Measurements from ENCODE around the gene LRRC15.
A peak's percentile ranks its signal among the peaks of the same experiment; 100 is the strongest.

The LRRC15 gene

DNA sequence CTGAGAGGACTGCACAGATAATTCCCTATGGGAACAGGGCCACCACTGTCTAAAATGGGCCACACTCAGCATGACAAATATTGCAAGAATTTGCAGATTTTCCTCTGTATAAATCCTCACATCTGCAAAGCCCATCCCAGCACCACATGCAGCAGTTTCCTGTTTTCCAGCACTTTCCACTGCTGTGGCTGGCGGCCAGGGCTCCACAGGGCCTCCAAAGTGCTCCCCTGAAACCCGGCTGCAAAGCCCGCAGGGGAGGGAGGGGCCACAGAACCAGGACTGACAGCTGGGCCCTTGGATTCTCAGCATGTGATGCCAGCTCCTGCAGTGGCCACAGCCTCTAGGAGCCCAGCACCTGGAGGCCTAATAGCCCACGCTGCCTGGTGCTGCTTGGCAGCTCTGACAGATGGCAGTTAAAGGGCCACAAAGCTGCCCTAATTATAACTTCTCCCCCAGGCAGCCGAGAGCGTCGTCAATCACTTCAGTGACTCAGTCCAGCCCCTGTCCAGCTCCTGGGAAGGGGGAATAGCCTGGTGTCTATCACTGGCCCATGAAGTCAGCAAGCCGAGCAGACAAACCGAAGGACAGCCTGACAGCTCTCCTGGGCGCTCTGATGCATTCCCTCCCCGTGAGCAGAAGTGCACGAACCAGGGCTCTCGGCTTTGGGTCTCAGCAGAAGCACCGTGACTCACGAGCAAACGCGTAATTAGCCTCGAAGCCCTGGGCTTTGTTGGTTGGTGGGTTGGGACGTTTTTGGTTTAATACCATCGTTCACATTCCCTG, 4.7 kb downstream of the LRRC15 start:
- DNase-seq: peak in 9 of 58 donors; percentile 2 to 60 (median 18)

- no peak for DNase-seq
These were observed 5.3 kb downstream of the LRRC15 start for GRCh38 chr3:194364314-194364651.

DNA sequence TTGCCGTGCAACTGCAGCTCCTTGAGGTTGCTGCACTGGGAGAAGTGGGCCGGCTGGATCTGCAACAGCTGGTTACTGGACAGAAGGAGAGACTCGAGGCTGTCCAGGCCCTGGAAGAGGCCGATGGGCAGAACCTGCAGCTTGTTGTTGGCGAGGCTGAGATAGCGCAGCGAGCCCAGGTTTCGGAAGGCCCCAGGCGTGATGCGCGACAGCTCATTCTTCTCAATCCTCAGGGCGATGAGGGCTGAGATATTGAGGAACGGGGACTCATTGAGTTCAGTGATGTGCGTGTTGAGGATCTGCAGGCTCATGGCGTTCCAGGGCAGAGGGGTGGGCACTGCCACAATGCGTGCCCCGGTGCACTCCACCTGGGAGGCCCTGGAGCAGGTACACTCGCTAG, 9.0 kb downstream of the LRRC15 start:
- no peak for DNase-seq

GRCh38 chr3:194357681-194358080, 11.9 kb downstream of the LRRC15 start:
- no peak for DNase-seq

DNA sequence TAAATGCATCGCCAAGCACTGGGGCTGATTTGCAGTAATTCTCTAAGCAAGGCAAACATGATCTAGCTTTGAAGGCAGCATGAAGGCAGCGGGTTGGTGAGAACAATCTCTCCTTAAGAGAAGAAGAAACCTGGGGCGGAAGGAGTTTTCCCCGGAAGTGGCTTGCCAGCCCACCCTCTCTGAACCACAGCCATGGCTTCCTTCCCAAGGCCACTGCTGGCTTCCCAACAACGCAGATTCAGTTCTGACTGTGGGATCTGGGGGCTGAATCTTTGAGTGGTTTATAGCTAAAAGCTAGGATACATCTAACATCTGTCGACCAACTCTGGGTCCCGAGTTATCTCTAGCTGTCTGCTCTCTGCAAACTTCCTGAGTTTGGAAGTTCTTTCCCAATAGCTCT, 14.2 kb downstream of the LRRC15 start:
- no peak for DNase-seq

- DNase-seq: no peak
These were observed 15.2 kb downstream of the LRRC15 start for GRCh38 chr3:194354315-194354714.

DNA sequence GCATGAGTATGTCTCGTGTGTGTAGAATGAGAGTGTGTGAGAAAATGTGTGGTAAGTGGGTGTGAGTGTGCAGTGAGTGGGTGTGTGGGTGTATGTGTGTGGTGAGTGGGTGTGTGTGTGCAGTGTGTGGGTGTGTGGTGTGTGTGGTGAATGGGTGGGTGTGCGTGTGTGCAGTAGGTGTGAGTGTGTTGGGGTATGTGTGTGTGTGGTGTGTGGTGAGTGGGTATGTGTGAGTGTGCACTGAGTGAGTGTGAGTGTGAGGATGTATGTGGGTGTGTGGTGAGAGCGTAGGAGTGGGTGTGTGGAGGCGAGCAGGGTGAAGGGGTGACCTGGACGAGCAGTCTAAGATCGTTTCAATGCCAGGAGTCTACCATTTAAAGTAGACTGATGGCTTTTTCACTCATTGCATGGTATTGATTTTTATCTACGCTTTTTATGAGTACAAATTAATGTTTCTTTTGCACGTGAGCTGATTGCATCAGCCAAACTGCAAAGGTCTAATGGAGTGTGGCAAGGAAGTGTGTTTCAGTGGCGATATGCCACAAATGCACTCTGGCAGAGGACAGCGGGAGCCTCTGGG, 16.8 kb downstream of the LRRC15 start:
- DNase-seq: no peak

DNA sequence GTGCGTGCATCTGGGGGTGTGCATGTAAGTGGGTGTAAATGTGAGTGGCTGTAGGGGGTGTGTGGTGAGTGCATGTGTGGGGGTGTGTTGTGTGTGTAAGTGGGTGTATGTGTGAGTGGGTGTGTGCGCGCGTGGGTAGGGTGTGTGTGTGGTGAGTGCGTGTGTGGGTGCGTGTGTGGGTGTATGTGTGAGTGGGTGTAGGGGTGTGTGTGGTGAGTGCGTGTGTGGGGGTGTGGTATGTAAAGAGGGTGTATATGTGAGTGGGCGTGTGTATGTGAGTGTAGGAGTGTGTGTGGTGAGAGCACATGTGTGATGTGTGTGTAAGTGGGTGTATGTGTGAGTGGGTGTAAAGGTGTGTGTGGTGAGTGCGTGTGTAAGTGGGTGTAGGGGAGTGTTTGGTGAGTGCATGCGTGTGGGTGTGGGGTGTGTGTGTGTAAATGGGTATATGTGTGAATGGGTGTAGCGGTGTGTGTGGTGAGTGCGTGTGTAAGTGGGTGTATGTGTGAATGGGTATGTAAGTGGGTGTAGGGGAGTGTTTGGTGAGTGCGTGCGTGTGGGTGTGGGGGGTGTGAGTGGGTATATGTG, 17.5 kb downstream of the LRRC15 start:
- no peak for DNase-seq

DNA sequence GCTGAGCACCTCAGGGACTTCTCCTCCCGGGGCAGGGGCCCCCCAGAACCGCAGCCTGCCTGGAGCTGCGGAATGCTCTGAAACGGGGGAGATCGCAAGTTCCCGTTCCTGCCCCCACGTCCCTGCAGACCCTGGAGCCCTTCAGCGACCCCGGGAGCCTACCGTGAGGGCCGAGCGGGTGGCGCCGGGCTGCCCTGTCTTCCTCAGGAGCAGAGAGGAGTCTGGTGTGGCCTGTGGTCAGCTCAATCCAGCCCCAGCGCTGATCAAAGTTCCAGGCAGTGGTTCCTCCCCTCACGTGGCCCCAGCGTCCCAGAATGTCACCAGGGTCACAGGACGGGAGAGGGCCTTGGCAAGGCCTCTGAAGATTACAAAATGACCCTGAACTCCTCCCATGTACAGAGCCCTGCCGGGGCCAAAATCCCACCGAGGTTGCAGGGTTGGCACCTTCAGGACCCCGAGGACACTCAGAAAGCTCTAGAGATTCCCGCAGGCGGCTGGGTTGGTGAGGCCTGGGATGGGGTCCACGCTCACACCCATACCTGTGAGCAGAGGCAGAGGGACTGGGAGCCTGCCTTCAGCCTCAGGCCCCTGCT, 18.4 kb downstream of the LRRC15 start, which contains the start of gene CPN2:
CPN2 (minus strand) TSS at position 249 of the 593 bp plus-strand sequence. CDS start 8,626 bp downstream, outside the sequence.
- no peak for DNase-seq

DNA sequence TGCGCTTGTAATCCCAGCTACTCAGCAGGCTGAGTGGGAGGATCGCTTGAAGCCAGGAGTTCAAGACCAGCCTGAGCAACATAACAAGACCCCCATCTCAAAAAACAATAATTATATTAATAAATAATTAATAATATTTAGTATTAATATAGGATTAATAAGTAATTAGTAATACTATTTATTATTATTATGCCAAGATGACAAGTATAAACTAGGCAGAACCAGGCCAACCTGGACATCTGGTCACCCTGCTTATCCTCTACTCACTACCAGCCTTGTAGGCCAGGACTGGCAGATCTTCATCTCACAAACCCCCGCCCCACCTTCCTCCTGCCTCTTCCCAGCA, 18.8 kb downstream of the LRRC15 start:
- DNase-seq: no peak

- DNase-seq: no peak
These were observed 21.2 kb downstream of the LRRC15 start for GRCh38 chr3:194348354-194348753.

DNA sequence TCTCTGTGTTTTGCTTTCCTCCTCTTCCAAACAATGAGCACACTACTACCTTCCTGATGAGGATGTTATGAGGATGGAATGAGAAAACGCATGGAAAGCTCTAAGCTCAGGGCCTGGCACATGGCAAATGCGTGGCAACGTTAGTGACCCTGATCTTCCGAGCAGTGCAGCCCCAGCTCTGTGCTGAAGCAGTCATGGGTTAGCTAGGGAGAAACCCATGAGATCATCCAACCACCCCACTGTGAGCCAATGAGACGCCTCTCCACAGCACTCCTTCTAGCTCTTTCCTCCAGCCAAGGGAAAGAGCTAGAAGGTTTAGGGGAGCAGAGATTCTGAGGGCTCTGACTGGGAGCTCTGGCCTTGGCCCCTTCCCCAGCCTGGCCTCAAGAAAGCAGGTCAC, 22.9 kb downstream of the LRRC15 start:
- no peak for DNase-seq

GRCh38 chr3:194346035-194346434, 23.5 kb downstream of the LRRC15 start:
- no peak for DNase-seq

- peak in 49 of 58 donors; percentile 4 to 83 (median 34) for DNase-seq
These were observed 25.5 kb downstream of the LRRC15 start for GRCh38 chr3:194344012-194344411.

DNA sequence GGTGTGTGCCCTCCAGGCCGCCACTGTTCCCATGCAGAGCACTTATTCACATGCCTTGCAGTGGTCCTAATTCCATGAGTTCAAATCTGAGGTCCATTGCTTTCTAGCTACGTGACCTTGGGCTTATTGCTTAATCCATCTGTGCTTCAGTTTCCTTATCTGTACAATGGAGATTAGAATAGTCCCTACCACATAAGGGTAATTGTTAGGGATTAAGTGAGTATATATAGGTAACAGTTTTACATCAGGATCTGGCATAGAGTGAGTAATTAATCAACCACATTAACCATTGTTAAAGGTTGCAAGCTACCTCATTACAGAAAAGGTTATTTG, 26.0 kb downstream of the LRRC15 start:
- DNase-seq: no peak

DNA sequence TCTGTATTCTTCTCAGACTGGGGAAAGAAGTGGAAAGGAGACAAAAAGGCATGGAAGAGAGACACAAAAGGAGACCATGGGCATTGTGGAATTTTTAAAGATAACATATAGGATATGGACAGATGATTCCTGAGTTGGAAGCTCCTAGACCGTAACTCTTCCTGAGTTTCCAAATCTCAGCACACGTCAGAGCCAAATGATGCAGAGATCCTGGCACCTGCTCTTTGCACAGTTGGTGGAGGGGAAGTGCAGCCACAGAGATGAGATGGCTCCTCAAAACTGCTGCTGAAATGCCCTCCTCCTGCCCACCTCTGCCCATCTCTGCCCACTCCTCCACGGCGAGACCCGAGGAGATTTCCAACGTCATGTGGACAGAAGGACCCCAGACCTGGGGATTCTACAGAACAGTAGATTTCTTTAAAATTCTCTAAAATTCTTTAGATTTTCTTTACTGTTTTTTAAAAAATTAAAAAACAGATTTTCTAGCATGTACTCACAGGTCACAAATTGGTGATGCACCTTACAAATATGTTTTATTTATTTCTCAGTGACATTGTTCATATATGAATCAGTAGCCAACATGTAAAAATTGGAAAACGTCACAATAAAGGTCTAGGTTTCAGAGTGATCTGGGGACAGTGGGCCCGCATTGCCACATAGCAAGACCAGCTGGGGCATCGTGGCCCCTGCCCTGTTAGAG, 26.5 kb downstream of the LRRC15 start:
- DNase-seq: no peak

- DNase-seq: no peak
These were observed 28.7 kb downstream of the LRRC15 start for GRCh38 chr3:194340757-194341400.

DNA sequence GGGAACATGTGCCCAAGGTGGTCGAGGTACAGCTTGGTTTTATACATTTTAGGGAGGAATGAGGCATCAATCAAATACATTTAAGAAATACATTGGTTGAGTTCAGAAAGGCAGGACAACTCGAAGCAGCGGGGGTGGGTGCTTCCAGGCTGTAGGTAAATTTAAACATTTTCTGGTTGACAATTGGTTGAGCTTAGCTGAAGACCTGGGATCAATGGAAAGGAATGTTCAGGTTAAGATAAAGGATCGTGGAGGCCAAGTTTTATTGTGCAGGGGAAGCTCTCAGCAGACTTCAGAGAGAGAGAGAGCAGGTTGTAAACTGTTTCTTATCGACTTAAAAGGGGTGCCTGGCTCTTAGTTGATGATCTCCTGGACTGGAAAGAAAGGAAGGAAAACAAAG, 29.7 kb downstream of the LRRC15 start:
- DNase-seq: no peak

DNA sequence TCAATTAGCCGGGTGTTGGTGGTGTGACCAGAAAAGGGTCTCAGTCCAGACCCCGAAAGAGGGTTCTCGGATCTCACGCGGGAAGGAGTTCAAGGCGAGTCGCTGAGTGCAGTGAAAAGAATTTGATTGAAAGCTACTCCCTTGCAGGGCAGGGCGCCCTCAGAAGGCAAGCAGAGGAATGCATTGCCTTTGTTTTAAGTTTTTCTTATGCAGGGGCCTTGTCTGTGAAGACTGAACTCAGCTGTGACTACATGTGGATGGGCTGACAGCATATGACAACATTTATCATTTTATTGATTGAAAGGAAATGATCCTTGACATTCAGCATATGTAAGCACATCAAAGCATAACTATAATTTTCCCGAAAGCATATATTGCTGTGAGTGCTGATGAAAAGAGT, 30.2 kb downstream of the LRRC15 start:
- no peak for DNase-seq

- no peak for DNase-seq
These were observed 31.4 kb downstream of the LRRC15 start for GRCh38 chr3:194337965-194338753.

Data from anterior cingulate cortex (tissue), 58 donors.